Fibroblast of lung (primary cell): ENCODE results near the gene ISM2. TPM values are rescaled to one million over a fixed set of nuclear protein-coding genes. Genes with fewer than 3 reads are reported as not detected.
A peak's percentile ranks its signal among the peaks of the same experiment; 100 is the strongest.

Experiments
- DNase-seq, 2 donors: peaks; one replicate each; pipeline versions ENCODE4 v3.0.0 to v3.0.0-alpha.2; 2010; ENCODE audit warnings: low read depth in 2 of 2
- H2AFZ ChIP-seq: 2 replicates; pipeline ENCODE4 v1.5.1; 2012; ENCODE audit warnings: low read length, control low read depth, inconsistent platforms
- H3K27ac ChIP-seq: 2 replicates; pipeline ENCODE4 v1.5.1; 2011; ENCODE audit warnings: low read length, control low read depth; ENCODE audit not compliant: insufficient read depth
- H3K27me3 ChIP-seq: 2 replicates; pipeline ENCODE4 v1.5.1; 2011; ENCODE audit warnings: mild to moderate bottlenecking, low read length; ENCODE audit not compliant: control insufficient read depth, insufficient read depth
- H3K36me3 ChIP-seq: 2 replicates; pipeline ENCODE4 v1.5.1; 2011; ENCODE audit warnings: low read length; ENCODE audit not compliant: control insufficient read depth, insufficient read depth
- H3K4me1 ChIP-seq: 2 replicates; pipeline ENCODE4 v1.5.1; 2011; ENCODE audit warnings: low read length; ENCODE audit not compliant: control insufficient read depth, insufficient read depth; ENCODE audit errors: extremely low read depth
- H3K4me2 ChIP-seq: 2 replicates; pipeline ENCODE4 v1.5.1; 2011; ENCODE audit warnings: low read length, control low read depth; ENCODE audit not compliant: insufficient read depth; ENCODE audit errors: extremely low read depth
- H3K4me3 ChIP-seq, 4 experiments: fragments of 200-600 bp in 1 of 4; sonication (generic) in 1 of 4; replicated peaks in 1 of 4; 2 replicates each; pipeline ENCODE4 v1.5.1; 2011 to 2016; ENCODE audit warnings: low read length in 4 of 4, low read depth in 3 of 4, mild to moderate bottlenecking in 3 of 4, control low read depth in 2 of 4, inconsistent platforms in 1 of 4, mixed read lengths in 1 of 4; ENCODE audit not compliant: insufficient read depth in 1 of 4; ENCODE audit errors: control extremely low read depth in 1 of 4
- H3K79me2 ChIP-seq: 2 replicates; pipeline ENCODE4 v1.5.1; 2012; ENCODE audit warnings: mild to moderate bottlenecking, low read length, inconsistent platforms; ENCODE audit not compliant: control insufficient read depth, insufficient read depth
- H3K9ac ChIP-seq: 2 replicates; pipeline ENCODE4 v1.5.1; 2011; ENCODE audit warnings: mild to moderate bottlenecking, low read length, control low read depth; ENCODE audit not compliant: insufficient read depth
- H3K9me3 ChIP-seq: 2 replicates; pipeline ENCODE4 v1.5.1; 2012; ENCODE audit warnings: low read depth, low read length; ENCODE audit not compliant: control insufficient read depth, insufficient read depth
- H4K20me1 ChIP-seq: 2 replicates; pipeline ENCODE4 v1.5.1; 2011; ENCODE audit warnings: low read length; ENCODE audit not compliant: control insufficient read depth, insufficient read depth; ENCODE audit errors: extremely low read depth
- CTCF ChIP-seq, 2 donors: IDR thresholded peaks in 1 of 2; conservative IDR thresholded peaks in 1 of 2; 1 replicate in 1 of 2; 2 replicates in 1 of 2; pipeline ENCODE4 v1.5.1; 2011 to 2012; ENCODE audit warnings: low read length in 2 of 2, control low read depth in 1 of 2, inconsistent platforms in 1 of 2, low read depth in 1 of 2, mild to moderate bottlenecking in 1 of 2
- EZH2 ChIP-seq: IDR thresholded peaks from 2 replicates; pipeline ENCODE4 v1.5.1; 2012; ENCODE audit warnings: low read length, control low read depth, mild to moderate bottlenecking; ENCODE audit errors: missing control alignments
- polyA plus RNA-seq, 2 donors: library from polyadenylated mRNA; depleted of rRNA in 1 of 2; stranded (reverse) in 1 of 2; unstranded in 1 of 2; fragments of >200 nt; gene quantifications; 2 replicates each; pipeline ENCODE4 v1.2.1, GENCODE V29; 2011 to 2012; ENCODE audit warnings: missing spikeins in 1 of 2
- total RNA-seq: library from RNA; depleted of rRNA; stranded (reverse); fragments of >200 nt; gene quantifications from 2 replicates; pipeline ENCODE4 v1.2.1, GENCODE V29; 2014

The ISM2 gene
- total and polyA plus RNA-seq, 2 donors (not counting 1 experiment from before 2014, with no cell fraction given), result not detected

GRCh38 chr14:77520555-77520954 is 21.9 kb upstream of the ISM2 start:
- H3K4me3 ChIP-seq, result no peak overlapping the region
- no peak overlapping the region for H3K27ac ChIP-seq
- no peaks in the 10 kb centered on the region for H3K27me3 ChIP-seq
- H3K79me2 ChIP-seq, result no peaks in the 10 kb centered on the region
- no peaks in the 10 kb centered on the region for H3K9me3 ChIP-seq
- no peak overlapping the region for H3K9ac ChIP-seq
- no peaks in the 10 kb centered on the region for H3K4me1 ChIP-seq
- H2AFZ ChIP-seq, result no peak overlapping the region
- DNase-seq, result no peak
- H4K20me1 ChIP-seq, result no peaks in the 10 kb centered on the region
- TF ChIP-seq EZH2, result no peak
- TF ChIP-seq CTCF (conservative IDR thresholded peaks at IDR 0.05 in 1 of 2, IDR thresholded peaks at IDR 0.05 in 1 of 2; ENCODE audit: low read depth in 1 of 2, low read length in 2 of 2), result no peak
- H3K4me2 ChIP-seq, result no peak overlapping the region
- H3K36me3 ChIP-seq, result peaks cover 2% of the 10 kb centered on the region

DNA sequence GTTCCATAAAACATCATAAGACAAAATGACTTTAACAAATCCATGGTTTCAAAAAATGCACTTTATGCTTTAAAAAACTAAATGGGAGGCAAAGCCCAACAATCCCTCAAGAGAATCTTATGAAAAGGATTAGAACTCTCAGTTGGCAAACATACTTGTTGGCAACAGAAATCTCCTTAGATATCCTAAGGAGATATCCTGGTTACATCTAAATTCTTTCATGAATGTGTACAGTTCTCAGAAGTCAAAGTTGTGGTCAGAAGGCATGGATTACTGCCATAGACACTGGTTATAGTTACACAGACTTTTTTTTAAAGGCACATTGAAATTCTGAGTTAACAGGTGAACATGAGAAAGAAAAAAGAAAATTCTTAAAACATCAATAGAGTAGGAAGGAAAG is 17.5 kb upstream of the ISM2 start:
- H3K9me3 ChIP-seq, result no peaks in the 10 kb centered on the region
- no peaks in the 10 kb centered on the region for H3K27me3 ChIP-seq
- H3K4me3 ChIP-seq, result no peak overlapping the region
- TF ChIP-seq CTCF (conservative IDR thresholded peaks at IDR 0.05 in 1 of 2, IDR thresholded peaks at IDR 0.05 in 1 of 2; ENCODE audit: low read depth in 1 of 2, low read length in 2 of 2) (no peak), EZH2 (no peak)
- H3K4me1 ChIP-seq, result no peaks in the 10 kb centered on the region
- H3K79me2 ChIP-seq, result no peaks in the 10 kb centered on the region
- H2AFZ ChIP-seq, result no peak overlapping the region
- no peak overlapping the region for H3K9ac ChIP-seq
- no peaks in the 10 kb centered on the region for H4K20me1 ChIP-seq
- H3K36me3 ChIP-seq, result peaks cover 6% of the 10 kb centered on the region
- no peak overlapping the region for H3K4me2 ChIP-seq
- DNase-seq, result peak in 1 of 2 donors; percentile 45
- no peak overlapping the region for H3K27ac ChIP-seq

DNA sequence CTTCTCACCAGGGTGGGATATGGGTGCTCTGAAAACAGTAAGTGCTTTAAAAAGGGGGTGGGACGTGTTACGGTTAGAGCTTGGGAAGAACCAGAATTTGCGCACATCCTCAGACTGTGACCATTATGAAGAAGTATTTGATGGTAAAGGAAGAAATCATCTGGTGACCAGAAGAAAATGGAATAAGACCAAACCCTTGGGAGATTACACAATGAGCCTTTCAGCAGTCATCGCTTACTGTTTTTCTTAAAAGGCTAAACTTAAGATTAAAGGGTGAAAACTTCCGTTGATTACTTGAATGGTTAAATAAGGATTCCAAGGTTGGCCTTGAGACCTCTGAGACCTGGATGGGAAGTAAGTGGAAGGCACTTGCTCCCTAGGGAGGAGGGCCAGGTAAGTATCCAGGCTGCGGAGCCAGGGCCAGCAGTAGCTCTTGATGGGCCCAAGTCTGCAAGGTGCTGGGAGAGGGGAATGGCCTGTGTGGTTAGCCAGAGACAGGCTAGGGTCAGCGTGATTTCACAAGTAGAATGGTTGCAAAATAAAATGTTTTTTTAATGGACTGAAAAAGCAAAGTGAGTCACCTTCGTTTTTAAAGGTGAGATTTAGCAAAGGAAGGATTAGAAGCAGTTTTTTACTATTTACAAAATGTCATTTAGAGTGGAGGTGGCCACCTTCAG is 13.0 kb upstream of the ISM2 start:
- Histone ChIP-seq H3K27ac (no peak overlapping the region), H3K79me2 (no peaks in the 10 kb centered on the region), H3K9ac (no peak overlapping the region), H3K36me3 (peaks cover 4% of the 10 kb centered on the region), H4K20me1 (no peaks in the 10 kb centered on the region), H3K4me3 (no peak overlapping the region), H2AFZ (no peak overlapping the region), H3K27me3 (no peaks in the 10 kb centered on the region), H3K4me2 (no peak overlapping the region), H3K9me3 (no peaks in the 10 kb centered on the region), H3K4me1 (no peaks in the 10 kb centered on the region)
- TF ChIP-seq CTCF (conservative IDR thresholded peaks at IDR 0.05 in 1 of 2, IDR thresholded peaks at IDR 0.05 in 1 of 2; ENCODE audit: low read depth in 1 of 2, low read length in 2 of 2) (no peak), EZH2 (no peak)
- peak in 1 of 2 donors; percentile 4 for DNase-seq
